ENCODE data around the gene HNRNPK. TPM values are rescaled to one million over a fixed set of nuclear protein-coding genes. Genes with fewer than 3 reads are reported as not detected.

HNRNPK gene
- total and polyA plus RNA-seq, 2 of the 13 experiments (the other 11 are each of a cell fraction or from before 2014, with no cell fraction given), result 321 to 712 TPM

DNA sequence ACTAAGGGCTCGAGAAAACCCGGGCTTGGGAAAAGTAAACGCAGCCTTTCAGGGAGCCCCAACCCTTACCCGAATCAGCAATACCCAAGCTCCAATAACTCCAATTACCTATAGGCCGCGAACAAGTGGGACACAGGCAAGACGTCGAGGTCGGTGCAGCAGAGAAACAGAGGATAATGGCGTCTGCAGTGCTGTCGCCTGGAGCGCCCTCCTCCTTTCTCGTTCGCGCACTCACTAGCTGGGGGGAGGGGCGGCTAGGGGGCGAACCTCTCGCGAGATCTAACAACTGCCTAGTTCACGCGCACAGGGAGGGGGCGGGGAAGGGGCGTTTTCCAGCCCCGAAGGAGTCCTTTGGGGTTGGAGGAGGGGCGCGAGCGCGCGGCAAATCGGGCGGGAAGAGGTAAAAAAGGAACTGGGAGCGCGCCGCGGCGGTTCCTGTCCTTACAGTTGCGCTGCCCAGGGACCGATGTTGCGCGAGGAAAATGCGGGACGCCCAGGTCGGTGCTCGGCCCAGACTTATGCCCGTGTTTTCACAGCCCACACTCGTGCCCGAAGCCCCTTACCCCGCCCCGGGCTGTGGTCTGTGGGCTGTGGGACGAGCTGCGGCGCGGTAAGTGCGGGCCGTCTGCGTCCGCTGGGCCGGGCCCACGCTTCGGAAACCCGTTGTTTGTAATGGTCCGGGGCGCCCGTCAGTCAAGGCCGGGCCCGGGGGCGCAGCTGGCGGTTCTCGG lies 545 bp upstream of the HNRNPK start, which contains the start of gene RMI1 (continued):
- TF ChIP-seq ZSCAN20 (CRISPR knock-in tag; IDR thresholded peaks at IDR 0.05; ENCODE audit: borderline replicate concordance) (peak; percentile 34; the same call in 1 of the 2 replicates), SALL2 (CRISPR knock-in tag; IDR thresholded peaks at IDR 0.05) (peak; percentile 8; the same call in 1 of the 2 replicates), ZNF431 (CRISPR knock-in tag; IDR thresholded peaks at IDR 0.05; ENCODE audit: borderline replicate concordance, low read depth) (no peak), GABPB1 (CRISPR knock-in tag; IDR thresholded peaks at IDR 0.05) (peak; percentile 56; the same call in 1 of the 2 replicates), HIVEP1 (CRISPR knock-in tag; IDR thresholded peaks at IDR 0.05) (peak; percentile 50; the same call in 1 of the 2 replicates), ZNF569 (CRISPR knock-in tag; IDR thresholded peaks at IDR 0.05; ENCODE audit: borderline replicate concordance) (0 out of 2 replicates have a peak, but pooled peaks have one; percentile 36), XRCC5 (optimal IDR thresholded peaks at IDR 0.05; ENCODE audit: low read length) (peak; percentile 37), ZSCAN22 (CRISPR knock-in tag; IDR thresholded peaks at IDR 0.05) (no peak), ZBTB42 (CRISPR knock-in tag; IDR thresholded peaks at IDR 0.05) (no peak), ZFYVE20 (CRISPR knock-in tag; IDR thresholded peaks at IDR 0.05; ENCODE audit: borderline replicate concordance, low read depth) (0 out of 2 replicates have a peak, but pooled peaks have one; percentile 35), ZSCAN31 (CRISPR knock-in tag; IDR thresholded peaks at IDR 0.05; ENCODE audit: low read depth) (0 out of 2 replicates have a peak, but pooled peaks have one; percentile 9), KAT7 (CRISPR knock-in tag; IDR thresholded peaks at IDR 0.05; ENCODE audit: borderline replicate concordance) (no peak), TCF7L2 (IDR thresholded peaks at IDR 0.05; ENCODE audit: low read depth, low read length) (no peak), PPARG (CRISPR knock-in tag; conservative IDR thresholded peaks at IDR 0.05) (no peak), ZKSCAN8 (CRISPR knock-in tag; IDR thresholded peaks at IDR 0.05; ENCODE audit: borderline replicate concordance) (no peak), SRSF1 (optimal IDR thresholded peaks at IDR 0.05; ENCODE audit: low read depth, low read length) (peak; percentile 81), ZNF713 (CRISPR knock-in tag; IDR thresholded peaks at IDR 0.05) (0 out of 2 replicates have a peak, but pooled peaks have one; percentile 1), HNF1A (IDR thresholded peaks at IDR 0.05; ENCODE audit: low read depth) (peak; percentile 39; the same call in 1 of the 2 replicates), HNF1A (CRISPR knock-in tag; IDR thresholded peaks at IDR 0.05; ENCODE audit: borderline replicate concordance) (no peak; the same call in 1 of the 2 replicates), ZNF562 (CRISPR knock-in tag; IDR thresholded peaks at IDR 0.05; ENCODE audit: borderline replicate concordance) (0 out of 2 replicates have a peak, but pooled peaks have one; percentile 30), YEATS2 (CRISPR knock-in tag; IDR thresholded peaks at IDR 0.05; ENCODE audit: borderline replicate concordance) (peak; percentile 77), SNAI1 (CRISPR knock-in tag; IDR thresholded peaks at IDR 0.05; ENCODE audit: borderline replicate concordance) (peak; percentile 85), PHF8 (CRISPR knock-in tag; IDR thresholded peaks at IDR 0.05) (peak; percentile 85)
- TF ChIP-seq, protein P1, sequence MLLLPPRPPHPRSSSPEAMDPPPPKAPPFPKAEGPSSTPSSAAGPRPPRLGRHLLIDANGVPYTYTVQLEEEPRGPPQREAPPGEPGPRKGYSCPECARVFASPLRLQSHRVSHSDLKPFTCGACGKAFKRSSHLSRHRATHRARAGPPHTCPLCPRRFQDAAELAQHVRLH (CRISPR knock-in tag; IDR thresholded peaks at IDR 0.05; ENCODE audit: borderline replicate concordance, low read depth), result 0 out of 2 replicates have a peak, but pooled peaks have one; percentile 25
- TF ChIP-seq, protein P2, sequence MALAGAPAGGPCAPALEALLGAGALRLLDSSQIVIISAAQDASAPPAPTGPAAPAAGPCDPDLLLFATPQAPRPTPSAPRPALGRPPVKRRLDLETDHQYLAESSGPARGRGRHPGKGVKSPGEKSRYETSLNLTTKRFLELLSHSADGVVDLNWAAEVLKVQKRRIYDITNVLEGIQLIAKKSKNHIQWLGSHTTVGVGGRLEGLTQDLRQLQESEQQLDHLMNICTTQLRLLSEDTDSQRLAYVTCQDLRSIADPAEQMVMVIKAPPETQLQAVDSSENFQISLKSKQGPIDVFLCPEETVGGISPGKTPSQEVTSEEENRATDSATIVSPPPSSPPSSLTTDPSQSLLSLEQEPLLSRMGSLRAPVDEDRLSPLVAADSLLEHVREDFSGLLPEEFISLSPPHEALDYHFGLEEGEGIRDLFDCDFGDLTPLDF (CRISPR knock-in tag; IDR thresholded peaks at IDR 0.05), result peak; percentile 95

Measured in HepG2 (cell line).